ENCODE results near the gene CSF3R. TPM values are rescaled to one million over a fixed set of nuclear protein-coding genes. Genes with fewer than 3 reads are reported as not detected.

The CSF3R gene
- total and polyA plus RNA-seq, 2 experiments from 2014 or later = not detected

DNA sequence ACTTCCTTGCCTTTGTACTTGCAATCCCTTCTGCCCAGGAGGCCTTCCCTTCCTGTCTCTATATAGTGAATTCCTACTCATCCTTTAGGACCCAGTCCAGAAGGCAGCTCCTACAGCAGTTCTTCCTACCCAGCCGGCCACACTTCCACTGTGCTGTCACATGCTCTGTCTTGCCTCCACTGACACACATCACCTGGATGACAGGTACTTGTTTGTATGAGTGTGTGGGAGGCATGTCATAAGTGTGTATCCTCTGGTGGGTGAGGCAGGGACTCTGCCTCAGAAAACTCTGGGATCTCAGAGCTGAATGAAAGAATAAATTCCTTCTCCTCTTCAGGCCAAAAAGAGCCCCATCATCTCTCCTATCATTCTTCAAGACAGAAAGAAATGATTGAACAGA is 27.3 kb downstream of the CSF3R start:
- ATAC-seq (no peak), DNase-seq (ENCODE audit: low spot score) (no peak)
- Histone ChIP-seq H3K9me2 (ENCODE audit: insufficient read depth) (no peaks in the 10 kb centered on the region), H3K27ac (ENCODE audit: low read depth) (no peak overlapping the region), H4K20me1 (replicated peaks; ENCODE audit: insufficient read depth) (no peaks in the 10 kb centered on the region; the same call in none of the 2 replicates), H2AFZ (no peak overlapping the region), H3K27me3 (ENCODE audit: insufficient read depth) (no peaks in the 10 kb centered on the region), H3K4me3 (no peak overlapping the region), H3F3A (replicated peaks; ENCODE audit: low read depth) (no peaks in the 10 kb centered on the region), H3K4me1 (ENCODE audit: insufficient read depth) (no peaks in the 10 kb centered on the region; the same call in 1 of the 2 replicates), H3K4me2 (no peak overlapping the region), H3K79me2 (replicated peaks; ENCODE audit: insufficient read depth) (no peaks in the 10 kb centered on the region), H3K36me3 (ENCODE audit: insufficient read depth) (peaks cover 18% of the 10 kb centered on the region)
- no peaks in the 10 kb centered on the region for H3K9me3 Mint-ChIP-seq
- no peak overlapping the region for H3K27ac Mint-ChIP-seq
- peaks cover 50% of the 10 kb centered on the region for H3K36me3 Mint-ChIP-seq (ENCODE audit: low read depth)
- H3K4me3 Mint-ChIP-seq = no peak overlapping the region
- H3K4me1 Mint-ChIP-seq = peaks cover 4% of the 10 kb centered on the region; the same call in 2 of the 3 replicates
- H3K27me3 Mint-ChIP-seq (ENCODE audit: insufficient read depth, low read depth, poor library complexity) = peaks cover 8% of the 10 kb centered on the region
- TF ChIP-seq POLR2AphosphoS5 (IDR thresholded peaks at IDR 0.05; ENCODE audit: low read depth) (no peak), CREB1 (CRISPR knock-in tag; IDR thresholded peaks at IDR 0.05; ENCODE audit: low read depth) (no peak), JUNB (IDR thresholded peaks at IDR 0.05; ENCODE audit: unreplicated experiment) (no peak), EZH2phosphoT487 (IDR thresholded peaks at IDR 0.05; ENCODE audit: unreplicated experiment) (no peak), ZNF331 (CRISPR knock-in tag; IDR thresholded peaks at IDR 0.05; ENCODE audit: low read depth) (no peak), ZNF114 (CRISPR knock-in tag; IDR thresholded peaks at IDR 0.05) (no peak), ETS1 (IDR thresholded peaks at IDR 0.05) (no peak), EZH2 (IDR thresholded peaks at IDR 0.05; ENCODE audit: low read depth, unreplicated experiment) (no peak), STAT1 (IDR thresholded peaks at IDR 0.05; ENCODE audit: unreplicated experiment) (no peak)
- TF ChIP-seq, protein P1, sequence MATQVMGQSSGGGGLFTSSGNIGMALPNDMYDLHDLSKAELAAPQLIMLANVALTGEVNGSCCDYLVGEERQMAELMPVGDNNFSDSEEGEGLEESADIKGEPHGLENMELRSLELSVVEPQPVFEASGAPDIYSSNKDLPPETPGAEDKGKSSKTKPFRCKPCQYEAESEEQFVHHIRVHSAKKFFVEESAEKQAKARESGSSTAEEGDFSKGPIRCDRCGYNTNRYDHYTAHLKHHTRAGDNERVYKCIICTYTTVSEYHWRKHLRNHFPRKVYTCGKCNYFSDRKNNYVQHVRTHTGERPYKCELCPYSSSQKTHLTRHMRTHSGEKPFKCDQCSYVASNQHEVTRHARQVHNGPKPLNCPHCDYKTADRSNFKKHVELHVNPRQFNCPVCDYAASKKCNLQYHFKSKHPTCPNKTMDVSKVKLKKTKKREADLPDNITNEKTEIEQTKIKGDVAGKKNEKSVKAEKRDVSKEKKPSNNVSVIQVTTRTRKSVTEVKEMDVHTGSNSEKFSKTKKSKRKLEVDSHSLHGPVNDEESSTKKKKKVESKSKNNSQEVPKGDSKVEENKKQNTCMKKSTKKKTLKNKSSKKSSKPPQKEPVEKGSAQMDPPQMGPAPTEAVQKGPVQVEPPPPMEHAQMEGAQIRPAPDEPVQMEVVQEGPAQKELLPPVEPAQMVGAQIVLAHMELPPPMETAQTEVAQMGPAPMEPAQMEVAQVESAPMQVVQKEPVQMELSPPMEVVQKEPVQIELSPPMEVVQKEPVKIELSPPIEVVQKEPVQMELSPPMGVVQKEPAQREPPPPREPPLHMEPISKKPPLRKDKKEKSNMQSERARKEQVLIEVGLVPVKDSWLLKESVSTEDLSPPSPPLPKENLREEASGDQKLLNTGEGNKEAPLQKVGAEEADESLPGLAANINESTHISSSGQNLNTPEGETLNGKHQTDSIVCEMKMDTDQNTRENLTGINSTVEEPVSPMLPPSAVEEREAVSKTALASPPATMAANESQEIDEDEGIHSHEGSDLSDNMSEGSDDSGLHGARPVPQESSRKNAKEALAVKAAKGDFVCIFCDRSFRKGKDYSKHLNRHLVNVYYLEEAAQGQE (IDR thresholded peaks at IDR 0.05; ENCODE audit: unreplicated experiment) = no peak
- TF ChIP-seq, protein P2, sequence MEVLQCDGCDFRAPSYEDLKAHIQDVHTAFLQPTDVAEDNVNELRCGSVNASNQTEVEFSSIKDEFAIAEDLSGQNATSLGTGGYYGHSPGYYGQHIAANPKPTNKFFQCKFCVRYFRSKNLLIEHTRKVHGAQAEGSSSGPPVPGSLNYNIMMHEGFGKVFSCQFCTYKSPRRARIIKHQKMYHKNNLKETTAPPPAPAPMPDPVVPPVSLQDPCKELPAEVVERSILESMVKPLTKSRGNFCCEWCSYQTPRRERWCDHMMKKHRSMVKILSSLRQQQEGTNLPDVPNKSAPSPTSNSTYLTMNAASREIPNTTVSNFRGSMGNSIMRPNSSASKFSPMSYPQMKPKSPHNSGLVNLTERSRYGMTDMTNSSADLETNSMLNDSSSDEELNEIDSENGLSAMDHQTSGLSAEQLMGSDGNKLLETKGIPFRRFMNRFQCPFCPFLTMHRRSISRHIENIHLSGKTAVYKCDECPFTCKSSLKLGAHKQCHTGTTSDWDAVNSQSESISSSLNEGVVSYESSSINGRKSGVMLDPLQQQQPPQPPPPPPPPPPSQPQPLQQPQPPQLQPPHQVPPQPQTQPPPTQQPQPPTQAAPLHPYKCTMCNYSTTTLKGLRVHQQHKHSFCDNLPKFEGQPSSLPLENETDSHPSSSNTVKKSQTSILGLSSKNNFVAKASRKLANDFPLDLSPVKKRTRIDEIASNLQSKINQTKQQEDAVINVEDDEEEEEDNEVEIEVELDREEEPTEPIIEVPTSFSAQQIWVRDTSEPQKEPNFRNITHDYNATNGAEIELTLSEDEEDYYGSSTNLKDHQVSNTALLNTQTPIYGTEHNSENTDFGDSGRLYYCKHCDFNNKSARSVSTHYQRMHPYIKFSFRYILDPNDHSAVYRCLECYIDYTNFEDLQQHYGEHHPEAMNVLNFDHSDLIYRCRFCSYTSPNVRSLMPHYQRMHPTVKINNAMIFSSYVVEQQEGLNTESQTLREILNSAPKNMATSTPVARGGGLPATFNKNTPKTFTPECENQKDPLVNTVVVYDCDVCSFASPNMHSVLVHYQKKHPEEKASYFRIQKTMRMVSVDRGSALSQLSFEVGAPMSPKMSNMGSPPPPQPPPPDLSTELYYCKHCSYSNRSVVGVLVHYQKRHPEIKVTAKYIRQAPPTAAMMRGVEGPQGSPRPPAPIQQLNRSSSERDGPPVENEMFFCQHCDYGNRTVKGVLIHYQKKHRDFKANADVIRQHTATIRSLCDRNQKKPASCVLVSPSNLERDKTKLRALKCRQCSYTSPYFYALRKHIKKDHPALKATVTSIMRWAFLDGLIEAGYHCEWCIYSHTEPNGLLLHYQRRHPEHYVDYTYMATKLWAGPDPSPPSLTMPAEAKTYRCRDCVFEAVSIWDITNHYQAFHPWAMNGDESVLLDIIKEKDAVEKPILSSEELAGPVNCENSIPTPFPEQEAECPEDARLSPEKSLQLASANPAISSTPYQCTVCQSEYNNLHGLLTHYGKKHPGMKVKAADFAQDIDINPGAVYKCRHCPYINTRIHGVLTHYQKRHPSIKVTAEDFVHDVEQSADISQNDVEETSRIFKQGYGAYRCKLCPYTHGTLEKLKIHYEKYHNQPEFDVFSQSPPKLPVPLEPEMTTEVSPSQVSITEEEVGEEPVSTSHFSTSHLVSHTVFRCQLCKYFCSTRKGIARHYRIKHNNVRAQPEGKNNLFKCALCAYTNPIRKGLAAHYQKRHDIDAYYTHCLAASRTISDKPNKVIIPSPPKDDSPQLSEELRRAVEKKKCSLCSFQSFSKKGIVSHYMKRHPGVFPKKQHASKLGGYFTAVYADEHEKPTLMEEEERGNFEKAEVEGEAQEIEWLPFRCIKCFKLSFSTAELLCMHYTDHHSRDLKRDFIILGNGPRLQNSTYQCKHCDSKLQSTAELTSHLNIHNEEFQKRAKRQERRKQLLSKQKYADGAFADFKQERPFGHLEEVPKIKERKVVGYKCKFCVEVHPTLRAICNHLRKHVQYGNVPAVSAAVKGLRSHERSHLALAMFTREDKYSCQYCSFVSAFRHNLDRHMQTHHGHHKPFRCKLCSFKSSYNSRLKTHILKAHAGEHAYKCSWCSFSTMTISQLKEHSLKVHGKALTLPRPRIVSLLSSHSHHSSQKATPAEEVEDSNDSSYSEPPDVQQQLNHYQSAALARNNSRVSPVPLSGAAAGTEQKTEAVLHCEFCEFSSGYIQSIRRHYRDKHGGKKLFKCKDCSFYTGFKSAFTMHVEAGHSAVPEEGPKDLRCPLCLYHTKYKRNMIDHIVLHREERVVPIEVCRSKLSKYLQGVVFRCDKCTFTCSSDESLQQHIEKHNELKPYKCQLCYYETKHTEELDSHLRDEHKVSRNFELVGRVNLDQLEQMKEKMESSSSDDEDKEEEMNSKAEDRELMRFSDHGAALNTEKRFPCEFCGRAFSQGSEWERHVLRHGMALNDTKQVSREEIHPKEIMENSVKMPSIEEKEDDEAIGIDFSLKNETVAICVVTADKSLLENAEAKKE (CRISPR knock-in tag; IDR thresholded peaks at IDR 0.05) = no peak
